ENCODE results near the gene MAJIN. TPM values are rescaled to one million over a fixed set of nuclear protein-coding genes. Genes with fewer than 3 reads are reported as not detected.

MAJIN gene
- total and polyA plus RNA-seq, 9 of the 15 experiments (the other 6 are each of a cell fraction or from before 2014, with no cell fraction given) = 0.17 to 0.83 (median 0.24) TPM; not detected in 2

DNA sequence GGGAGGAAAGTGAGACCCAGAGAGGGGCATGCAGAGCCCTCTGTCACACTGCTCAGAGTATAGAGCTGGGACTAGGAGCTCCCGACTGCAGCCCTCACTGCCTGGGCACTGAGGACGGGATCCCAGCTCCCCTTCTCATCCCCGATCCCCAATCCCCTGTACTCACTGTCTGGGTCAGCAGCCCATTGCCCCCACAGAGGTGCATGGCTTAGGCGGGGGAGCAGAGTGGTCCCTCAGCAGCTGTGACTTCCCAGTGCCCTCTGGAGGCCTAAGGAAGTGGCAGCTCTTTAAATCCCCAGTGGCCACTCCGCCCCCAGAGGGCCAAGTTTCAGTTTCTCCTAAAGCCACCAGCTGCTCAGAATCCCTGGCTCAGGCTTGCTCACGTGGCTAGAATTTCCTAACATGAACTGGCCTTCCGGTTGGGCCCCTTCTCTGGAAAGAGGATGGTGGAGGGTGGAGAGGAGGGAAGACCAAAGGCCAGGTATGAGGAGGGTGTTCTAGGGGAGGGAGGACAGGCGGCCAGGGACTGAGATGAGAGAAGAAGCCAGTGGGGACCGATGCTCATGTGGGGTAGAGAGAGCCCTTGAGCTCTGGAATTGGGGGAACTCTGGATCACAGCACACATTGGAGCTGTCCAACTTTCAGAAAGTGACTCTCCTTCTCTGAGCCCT, 24.9 kb upstream of the MAJIN start, which contains the start of gene BATF2 (continued):
- TF ChIP-seq ELF2 (CRISPR knock-in tag; IDR thresholded peaks at IDR 0.05) (no peak; the same call in 1 of the 2 replicates), SMARCE1 (IDR thresholded peaks at IDR 0.05) (0 out of 2 replicates have a peak, but pooled peaks have one; percentile 36), GABPB2 (CRISPR knock-in tag; conservative IDR thresholded peaks at IDR 0.05) (no peak), CHD4 (IDR thresholded peaks at IDR 0.05; ENCODE audit: insufficient read depth, insufficient replicate concordance, low read depth, low read length, poor library complexity, severe bottlenecking) (no peak), DACH1 (IDR thresholded peaks at IDR 0.05; ENCODE audit: partially characterized antibody) (peak; percentile 78), FOSL1 (tag; conservative IDR thresholded peaks at IDR 0.05) (no peak; the same call in 1 of the 2 replicates), ZC3H4 (CRISPR knock-in tag; IDR thresholded peaks at IDR 0.05; ENCODE audit: borderline replicate concordance) (no peak), TRIM24 (IDR thresholded peaks at IDR 0.05) (no peak), SIX5 (IDR thresholded peaks at IDR 0.05; ENCODE audit: borderline replicate concordance in 1 of 2, insufficient read depth in 1 of 2, low read depth in 1 of 2, low read length in 2 of 2) (no peak), HNRNPK (IDR thresholded peaks at IDR 0.05; ENCODE audit: low read depth, low read length, poor library complexity, severe bottlenecking) (no peak), RBM17 (IDR thresholded peaks at IDR 0.05; ENCODE audit: borderline replicate concordance, low read depth, low read length) (no peak), PRMT5 (CRISPR knock-in tag; IDR thresholded peaks at IDR 0.05) (no peak), CTBP1 (IDR thresholded peaks at IDR 0.05; ENCODE audit: borderline replicate concordance) (peak; percentile 69; the same call in 1 of the 2 replicates), ZNF253 (CRISPR knock-in tag; conservative IDR thresholded peaks at IDR 0.05) (no peak), ZNF184 (CRISPR knock-in tag; IDR thresholded peaks at IDR 0.05) (no peak), CAMTA2 (CRISPR knock-in tag; conservative IDR thresholded peaks at IDR 0.05) (no peak)
- TF ChIP-seq, protein P1, sequence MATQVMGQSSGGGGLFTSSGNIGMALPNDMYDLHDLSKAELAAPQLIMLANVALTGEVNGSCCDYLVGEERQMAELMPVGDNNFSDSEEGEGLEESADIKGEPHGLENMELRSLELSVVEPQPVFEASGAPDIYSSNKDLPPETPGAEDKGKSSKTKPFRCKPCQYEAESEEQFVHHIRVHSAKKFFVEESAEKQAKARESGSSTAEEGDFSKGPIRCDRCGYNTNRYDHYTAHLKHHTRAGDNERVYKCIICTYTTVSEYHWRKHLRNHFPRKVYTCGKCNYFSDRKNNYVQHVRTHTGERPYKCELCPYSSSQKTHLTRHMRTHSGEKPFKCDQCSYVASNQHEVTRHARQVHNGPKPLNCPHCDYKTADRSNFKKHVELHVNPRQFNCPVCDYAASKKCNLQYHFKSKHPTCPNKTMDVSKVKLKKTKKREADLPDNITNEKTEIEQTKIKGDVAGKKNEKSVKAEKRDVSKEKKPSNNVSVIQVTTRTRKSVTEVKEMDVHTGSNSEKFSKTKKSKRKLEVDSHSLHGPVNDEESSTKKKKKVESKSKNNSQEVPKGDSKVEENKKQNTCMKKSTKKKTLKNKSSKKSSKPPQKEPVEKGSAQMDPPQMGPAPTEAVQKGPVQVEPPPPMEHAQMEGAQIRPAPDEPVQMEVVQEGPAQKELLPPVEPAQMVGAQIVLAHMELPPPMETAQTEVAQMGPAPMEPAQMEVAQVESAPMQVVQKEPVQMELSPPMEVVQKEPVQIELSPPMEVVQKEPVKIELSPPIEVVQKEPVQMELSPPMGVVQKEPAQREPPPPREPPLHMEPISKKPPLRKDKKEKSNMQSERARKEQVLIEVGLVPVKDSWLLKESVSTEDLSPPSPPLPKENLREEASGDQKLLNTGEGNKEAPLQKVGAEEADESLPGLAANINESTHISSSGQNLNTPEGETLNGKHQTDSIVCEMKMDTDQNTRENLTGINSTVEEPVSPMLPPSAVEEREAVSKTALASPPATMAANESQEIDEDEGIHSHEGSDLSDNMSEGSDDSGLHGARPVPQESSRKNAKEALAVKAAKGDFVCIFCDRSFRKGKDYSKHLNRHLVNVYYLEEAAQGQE (IDR thresholded peaks at IDR 0.05; ENCODE audit: borderline replicate concordance) = peak; percentile 78
- TF ChIP-seq, protein P1 (CRISPR knock-in tag; IDR thresholded peaks at IDR 0.05; ENCODE audit: low read depth) = no peak
- TF ChIP-seq, protein P2, sequence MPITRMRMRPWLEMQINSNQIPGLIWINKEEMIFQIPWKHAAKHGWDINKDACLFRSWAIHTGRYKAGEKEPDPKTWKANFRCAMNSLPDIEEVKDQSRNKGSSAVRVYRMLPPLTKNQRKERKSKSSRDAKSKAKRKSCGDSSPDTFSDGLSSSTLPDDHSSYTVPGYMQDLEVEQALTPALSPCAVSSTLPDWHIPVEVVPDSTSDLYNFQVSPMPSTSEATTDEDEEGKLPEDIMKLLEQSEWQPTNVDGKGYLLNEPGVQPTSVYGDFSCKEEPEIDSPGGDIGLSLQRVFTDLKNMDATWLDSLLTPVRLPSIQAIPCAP (CRISPR knock-in tag; IDR thresholded peaks at IDR 0.05; ENCODE audit: borderline replicate concordance) = no peak
- TF ChIP-seq, protein P3, sequence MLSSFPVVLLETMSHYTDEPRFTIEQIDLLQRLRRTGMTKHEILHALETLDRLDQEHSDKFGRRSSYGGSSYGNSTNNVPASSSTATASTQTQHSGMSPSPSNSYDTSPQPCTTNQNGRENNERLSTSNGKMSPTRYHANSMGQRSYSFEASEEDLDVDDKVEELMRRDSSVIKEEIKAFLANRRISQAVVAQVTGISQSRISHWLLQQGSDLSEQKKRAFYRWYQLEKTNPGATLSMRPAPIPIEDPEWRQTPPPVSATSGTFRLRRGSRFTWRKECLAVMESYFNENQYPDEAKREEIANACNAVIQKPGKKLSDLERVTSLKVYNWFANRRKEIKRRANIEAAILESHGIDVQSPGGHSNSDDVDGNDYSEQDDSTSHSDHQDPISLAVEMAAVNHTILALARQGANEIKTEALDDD (IDR thresholded peaks at IDR 0.05) = no peak

Measured in K562 (cell line).